Esophagus squamous epithelium (tissue), 4 donors: ENCODE measurements around the gene SORCS1.

Experiments used
- CTCF ChIP-seq, 6 experiments: fragments of 450-650 bp in 4 of 6; fragments of 200-600 bp in 2 of 6; sonication (generic) in 2 of 6; IDR thresholded peaks; one replicate each; pipeline ENCODE4 v1.5.1; 2016 to 2019; ENCODE audit warnings: antibody characterized with exemption in 6 of 6, mild to moderate bottlenecking in 4 of 6, moderate library complexity in 4 of 6
- POLR2A ChIP-seq, 4 donors: fragments of 450-650 bp; IDR thresholded peaks; one replicate each; pipeline ENCODE4 v1.6.1; 2017; ENCODE audit warnings: antibody characterized with exemption in 4 of 4, mild to moderate bottlenecking in 4 of 4, moderate library complexity in 3 of 4

GRCh38 chr10:107081644-107082043, 82.9 kb downstream of the SORCS1 start:
- TF ChIP-seq CTCF (IDR thresholded peaks at IDR 0.05) (no peak), POLR2A (IDR thresholded peaks at IDR 0.05) (no peak)
